HL-60 (cell line): ENCODE data around the gene HPCAL1.

ENCODE experiments used
- DNase-seq, 2 experiments: peaks; one replicate each; pipeline ENCODE4 v3.0.0-alpha.2; 2010 to 2020; ENCODE audit warnings: low read depth in 1 of 2, low spot score in 1 of 2
- H3K27ac ChIP-seq: fragments of 250-450 bp; sonication (Bioruptor Pico); replicated peaks from 2 replicates; pipeline ENCODE4 v1.5.1; 2020; ENCODE audit warnings: mild to moderate bottlenecking, moderate library complexity
- H3K27me3 ChIP-seq: fragments of 250-450 bp; sonication (Bioruptor Pico); 2 replicates; pipeline ENCODE4 v1.5.1; 2021; ENCODE audit warnings: mild to moderate bottlenecking, moderate library complexity; ENCODE audit not compliant: insufficient read depth, poor library complexity, severe bottlenecking
- H3K4me3 ChIP-seq: replicated peaks from 2 replicates; pipeline ENCODE4 v1.5.1; 2011; ENCODE audit warnings: mild to moderate bottlenecking, control low read depth, low read length; ENCODE audit not compliant: insufficient read depth
- CTCF ChIP-seq: IDR thresholded peaks from one replicate; pipeline ENCODE4 v1.5.1; 2011; ENCODE audit warnings: low read length, control low read depth, inconsistent platforms; ENCODE audit not compliant: insufficient read depth
- GABPA ChIP-seq: IDR thresholded peaks from 2 replicates; pipeline ENCODE4 v1.6.1; 2012; ENCODE audit warnings: low read depth
- POLR2AphosphoS5 ChIP-seq: IDR thresholded peaks from 2 replicates; pipeline ENCODE4 v1.6.1; 2012; ENCODE audit warnings: low read depth
- REST ChIP-seq: IDR thresholded peaks from 2 replicates; pipeline ENCODE4 v1.6.1; 2012; ENCODE audit warnings: low read depth; ENCODE audit not compliant: insufficient replicate concordance
- SPI1 ChIP-seq: IDR thresholded peaks from 2 replicates; pipeline ENCODE4 v1.6.1; 2012; ENCODE audit warnings: low read depth, mild to moderate bottlenecking, borderline replicate concordance

HPCAL1 gene

DNA sequence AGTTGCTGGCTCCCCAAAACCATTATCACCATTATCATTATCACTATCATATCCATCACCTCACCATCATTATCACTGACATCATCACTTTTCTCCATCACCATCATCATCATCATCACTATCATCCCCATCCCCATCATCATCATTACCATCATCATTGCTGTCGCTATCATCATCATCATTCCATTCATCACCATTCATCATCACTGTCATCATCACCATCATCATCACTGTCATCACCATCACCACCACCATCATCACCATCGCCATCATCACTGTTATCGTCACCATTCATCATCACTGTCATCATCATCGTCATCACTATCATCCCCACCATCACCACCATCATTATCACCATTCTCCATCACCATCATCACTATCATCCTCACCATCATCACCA lies 9.0 kb downstream of the HPCAL1 start:
- no peak overlapping the region for H3K27ac ChIP-seq
- no peak for DNase-seq
- no peak overlapping the region for H3K4me3 ChIP-seq
- TF ChIP-seq GABPA (no peak), CTCF (no peak), REST (no peak)
- H3K27me3 ChIP-seq = no peaks in the 10 kb centered on the region

DNA sequence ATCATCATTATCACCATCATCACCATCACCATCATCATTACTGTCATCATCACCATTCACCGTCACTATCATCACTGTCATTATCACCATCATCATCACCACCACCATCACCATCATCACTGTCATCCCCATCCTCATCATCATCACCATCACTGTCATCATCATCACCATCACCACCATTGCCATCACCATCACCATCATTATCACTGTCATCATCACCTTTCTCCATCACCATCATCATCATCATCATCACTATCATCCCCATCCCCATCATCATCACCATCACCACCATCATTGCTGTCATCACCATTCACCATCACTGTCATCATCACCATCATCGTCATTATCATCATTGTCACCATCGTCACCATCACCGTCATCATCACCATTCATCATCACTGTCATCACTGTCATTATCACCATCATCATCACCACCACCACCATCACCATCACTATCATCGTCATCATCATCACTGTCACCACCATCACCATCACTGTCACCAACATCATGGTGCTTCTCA lies 9.8 kb downstream of the HPCAL1 start:
- no peak overlapping the region for H3K27ac ChIP-seq
- no peak for TF ChIP-seq REST
- no peak for TF ChIP-seq SPI1
- no peak for TF ChIP-seq CTCF
- no peak for TF ChIP-seq GABPA
- TF ChIP-seq POLR2AphosphoS5 = no peak
- H3K4me3 ChIP-seq = no peak overlapping the region
- DNase-seq = no peak
- no peaks in the 10 kb centered on the region for H3K27me3 ChIP-seq

GRCh38 chr2:10316336-10316735 lies 13.6 kb downstream of the HPCAL1 start:
- H3K27ac ChIP-seq = no peak overlapping the region
- no peaks in the 10 kb centered on the region for H3K27me3 ChIP-seq
- TF ChIP-seq REST = no peak
- TF ChIP-seq SPI1 = no peak
- no peak for TF ChIP-seq CTCF
- no peak for TF ChIP-seq GABPA
- no peak for TF ChIP-seq POLR2AphosphoS5
- DNase-seq = no peak
- no peak overlapping the region for H3K4me3 ChIP-seq
